Measurements from ENCODE around the gene CCDC69. TPM values are rescaled to one million over a fixed set of nuclear protein-coding genes. Genes with fewer than 3 reads are reported as not detected.

CCDC69 gene
- total and polyA plus RNA-seq, 2 of the 8 experiments (the other 6 are each of a cell fraction or from before 2014, with no cell fraction given): 8.4 to 10.8 TPM

DNA sequence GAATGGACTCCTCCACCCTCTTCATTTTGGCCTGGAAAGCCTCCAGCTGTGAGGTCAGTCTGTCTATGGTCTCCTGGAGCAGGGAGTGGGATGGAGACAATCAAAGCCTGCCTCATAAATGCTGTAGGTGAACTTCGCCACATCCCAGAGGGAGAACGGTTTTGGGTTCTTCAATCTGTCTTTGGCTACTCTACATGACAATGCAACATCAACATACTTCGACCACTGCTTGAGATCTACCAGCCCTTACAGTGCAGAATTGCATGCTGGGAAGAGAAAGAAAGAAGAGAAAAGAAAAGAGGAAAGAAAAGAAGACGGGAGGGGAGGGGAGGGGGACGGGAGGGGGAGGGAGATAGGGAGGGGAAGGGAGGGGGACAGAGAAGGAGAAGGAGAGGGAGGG is 37.8 kb downstream of the CCDC69 start:
- Histone ChIP-seq H2BK120ac (replicated peaks; ENCODE audit: low read depth, low read length) (no peak overlapping the region), H2BK5ac (ENCODE audit: low read depth, low read length) (no peak overlapping the region), H3K79me2 (ENCODE audit: control insufficient read depth in 1 of 2, insufficient read depth in 2 of 2, low read length in 2 of 2) (no peaks in the 10 kb centered on the region), H4K91ac (replicated peaks; ENCODE audit: insufficient read length, low read length) (no peak overlapping the region), H3K18ac (ENCODE audit: extremely low read depth, low read length) (no peak overlapping the region), H3K4ac (replicated peaks; ENCODE audit: insufficient read length, low read depth, low read length) (no peak overlapping the region), H3K36me3 (ENCODE audit: control insufficient read depth in 2 of 4, insufficient read depth in 4 of 4, low read length in 3 of 4) (no peaks in the 10 kb centered on the region), H2AK5ac (ENCODE audit: low read depth, low read length) (no peak overlapping the region), H3K56ac (replicated peaks; ENCODE audit: insufficient read length, low read depth, low read length) (no peak overlapping the region), H4K5ac (ENCODE audit: insufficient read length, low read depth, low read length) (no peak overlapping the region), H2AFZ (ENCODE audit: low read length) (no peak overlapping the region; the same call in 1 of the 2 replicates), H3K9me3 (ENCODE audit: insufficient read depth in 2 of 2, low read depth in 1 of 2, low read length in 1 of 2) (no peaks in the 10 kb centered on the region), H2BK12ac (ENCODE audit: low read depth, low read length) (no peak overlapping the region), H3K23me2 (ENCODE audit: low read depth, low read length) (no peaks in the 10 kb centered on the region), H4K8ac (ENCODE audit: extremely low read depth, insufficient read depth, low read length) (no peak overlapping the region), H4K20me1 (replicated peaks in 1 of 2; ENCODE audit: control insufficient read depth in 1 of 2, insufficient read depth in 2 of 2, low read length in 2 of 2) (no peaks in the 10 kb centered on the region), H3K9ac (replicated peaks in 1 of 4; ENCODE audit: extremely low read depth in 1 of 4, low read depth in 3 of 4, low read length in 3 of 4) (no peak overlapping the region), H3K14ac (ENCODE audit: insufficient read length) (no peak overlapping the region), H2BK20ac (ENCODE audit: low read length) (no peak overlapping the region), H3K4me2 (ENCODE audit: insufficient read depth in 1 of 2, low read depth in 2 of 2, low read length in 2 of 2) (no peak overlapping the region), H2BK15ac (ENCODE audit: low read length) (no peak overlapping the region), H3K79me1 (ENCODE audit: low read depth, low read length) (no peaks in the 10 kb centered on the region), H3K23ac (ENCODE audit: insufficient read length) (no peak overlapping the region), H3K4me1 (replicated peaks in 1 of 4; ENCODE audit: control insufficient read depth in 3 of 4, insufficient read depth in 4 of 4, low read length in 3 of 4) (peaks cover 0 to 4% (median 2%) of the 10 kb centered on the region in 4 experiments; a peak in 3 of 7 replicates), H3K4me3 (ENCODE audit: extremely low read depth in 1 of 4, insufficient read depth in 2 of 4, low read depth in 3 of 4, low read length in 4 of 4) (no peak overlapping the region), H3K27ac (ENCODE audit: low read depth, low read length) (no peak overlapping the region), H3K27me3 (replicated peaks in 1 of 4; ENCODE audit: control insufficient read depth in 3 of 4, extremely low read depth in 1 of 4, insufficient read depth in 3 of 4, low read length in 3 of 4) (no peaks in the 10 kb centered on the region)
- CTCF ChIA-PET (ENCODE audit: partially characterized antibody): interaction anchor here (1.1 to 1.8 kb wide), 2 partner anchors 53 to 71 kb away, joined by 3 read pairs; no protein-coding TSS in a partner anchor
- 10 to 33% methylated on average over 2 to 4 of the region's 5 CpGs for WGBS, 2 experiments (ENCODE audit: extremely low coverage in 1 of 2, insufficient coverage in 1 of 2, insufficient read length in 1 of 2, insufficient replicate concordance in 2 of 2, low coverage in 1 of 2, low lambda C conversion rate in 2 of 2, missing lambda C conversion rate in 1 of 2)
- POLR2A ChIA-PET (ENCODE audit: partially characterized antibody): no interaction called here
- DNase-seq (ENCODE audit: low read depth in 1 of 2, low spot score in 2 of 2): no peak
- FAIRE-seq: no peak
- no peak for TF ChIP-seq PHF8 (conservative IDR thresholded peaks at IDR 0.05; ENCODE audit: low read depth, low read length)
- no peak for TF ChIP-seq NANOG (IDR thresholded peaks at IDR 0.05; ENCODE audit: insufficient read depth, low read depth, low read length, poor library complexity, severe bottlenecking)
- TF ChIP-seq, protein P1, sequence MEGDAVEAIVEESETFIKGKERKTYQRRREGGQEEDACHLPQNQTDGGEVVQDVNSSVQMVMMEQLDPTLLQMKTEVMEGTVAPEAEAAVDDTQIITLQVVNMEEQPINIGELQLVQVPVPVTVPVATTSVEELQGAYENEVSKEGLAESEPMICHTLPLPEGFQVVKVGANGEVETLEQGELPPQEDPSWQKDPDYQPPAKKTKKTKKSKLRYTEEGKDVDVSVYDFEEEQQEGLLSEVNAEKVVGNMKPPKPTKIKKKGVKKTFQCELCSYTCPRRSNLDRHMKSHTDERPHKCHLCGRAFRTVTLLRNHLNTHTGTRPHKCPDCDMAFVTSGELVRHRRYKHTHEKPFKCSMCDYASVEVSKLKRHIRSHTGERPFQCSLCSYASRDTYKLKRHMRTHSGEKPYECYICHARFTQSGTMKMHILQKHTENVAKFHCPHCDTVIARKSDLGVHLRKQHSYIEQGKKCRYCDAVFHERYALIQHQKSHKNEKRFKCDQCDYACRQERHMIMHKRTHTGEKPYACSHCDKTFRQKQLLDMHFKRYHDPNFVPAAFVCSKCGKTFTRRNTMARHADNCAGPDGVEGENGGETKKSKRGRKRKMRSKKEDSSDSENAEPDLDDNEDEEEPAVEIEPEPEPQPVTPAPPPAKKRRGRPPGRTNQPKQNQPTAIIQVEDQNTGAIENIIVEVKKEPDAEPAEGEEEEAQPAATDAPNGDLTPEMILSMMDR (IDR thresholded peaks at IDR 0.05; ENCODE audit: control extremely low read depth in 1 of 3, insufficient read depth in 1 of 3, low read depth in 1 of 3, low read length in 3 of 3): no peak
- no peak for TF ChIP-seq CBX5 (IDR thresholded peaks at IDR 0.05; ENCODE audit: low read depth, low read length)
- no peak for TF ChIP-seq ASH2L (IDR thresholded peaks at IDR 0.05; ENCODE audit: low read length)
- TF ChIP-seq ATF3 (IDR thresholded peaks at IDR 0.05; ENCODE audit: insufficient read depth, low read depth, low read length): no peak
- no peak for TF ChIP-seq TBP (IDR thresholded peaks at IDR 0.05; ENCODE audit: low read depth, low read length)
- TF ChIP-seq YY1 (IDR thresholded peaks at IDR 0.05; ENCODE audit: low read depth, low read length): no peak
- no peak for TF ChIP-seq SP4 (IDR thresholded peaks at IDR 0.05; ENCODE audit: low read length)
- TF ChIP-seq HDAC6 (IDR thresholded peaks at IDR 0.05; ENCODE audit: low read depth, low read length): no peak
- TF ChIP-seq BCL11A (IDR thresholded peaks at IDR 0.05; ENCODE audit: low read depth in 2 of 2, low read length in 2 of 2): no peak
